Stimulated activated CD8-positive, alpha-beta memory T cell treated with anti-CD3 and anti-CD28 coated beads, Interleukin-4, amount 100 ng/mL, for 24 hours (primary cell): Measurements from ENCODE around the gene MOV10L1.
"Not testable (repeated sequence)": the region's sequence is repeated elsewhere in the genome, so short reads cannot be mapped to it uniquely, and the experiment has no call there.

ENCODE experiments used
- DNase-seq: peaks from one replicate; pipeline ENCODE4 v3.0.0-alpha.2; 2020; ENCODE audit warnings: low read depth

MOV10L1 gene

GRCh38 chr22:50203288-50203687 lies 113.5 kb downstream of the MOV10L1 start:
- DNase-seq, result no peak

DNA sequence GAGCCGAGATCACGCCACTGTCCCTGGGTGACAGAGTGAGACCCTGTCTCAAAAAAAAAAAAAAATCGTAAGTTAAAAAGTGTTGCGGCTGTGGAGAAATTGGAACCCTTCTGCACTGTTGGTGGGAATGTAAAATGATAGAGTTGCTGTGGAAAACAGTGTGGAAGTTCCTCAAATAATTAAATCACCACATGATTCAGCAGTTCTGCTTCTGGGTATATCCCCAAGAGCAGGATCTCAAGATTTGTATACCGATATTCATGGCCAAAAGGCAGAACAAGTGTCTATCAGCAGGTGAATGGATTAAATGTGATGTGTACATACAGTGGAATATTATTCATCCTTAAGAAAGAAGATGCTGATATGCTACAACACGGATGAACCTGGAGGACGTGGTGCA lies 114.8 kb downstream of the MOV10L1 start:
- DNase-seq, result no peak

- not testable (repeated sequence) for DNase-seq
These were observed 115.2 kb downstream of the MOV10L1 start for GRCh38 chr22:50204998-50205397.

GRCh38 chr22:50205781-50206569 lies 116.2 kb downstream of the MOV10L1 start:
- DNase-seq, result no peak

DNA sequence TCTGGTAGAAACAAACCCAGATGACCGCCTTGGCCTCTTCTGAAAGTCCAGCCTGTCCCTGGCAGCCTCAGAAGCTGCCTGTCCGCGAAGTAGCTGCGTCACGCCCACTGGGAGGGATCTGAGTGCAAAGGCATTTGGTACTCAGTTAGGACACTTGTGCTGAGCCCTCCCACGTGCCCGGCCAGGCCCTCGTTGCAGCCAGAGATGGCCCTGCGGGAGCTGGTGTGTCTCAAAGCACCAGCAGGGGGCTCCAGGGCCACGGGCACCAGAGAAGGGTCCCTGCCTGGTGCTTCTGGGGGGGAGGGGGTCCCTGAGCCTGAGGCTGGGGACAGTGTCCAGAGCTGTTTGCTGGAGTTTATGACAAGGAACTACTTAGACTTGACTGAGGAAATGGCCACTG lies 116.8 kb downstream of the MOV10L1 start:
- DNase-seq, result no peak

GRCh38 chr22:50207383-50208140 lies 117.8 kb downstream of the MOV10L1 start:
- no peak for DNase-seq

DNA sequence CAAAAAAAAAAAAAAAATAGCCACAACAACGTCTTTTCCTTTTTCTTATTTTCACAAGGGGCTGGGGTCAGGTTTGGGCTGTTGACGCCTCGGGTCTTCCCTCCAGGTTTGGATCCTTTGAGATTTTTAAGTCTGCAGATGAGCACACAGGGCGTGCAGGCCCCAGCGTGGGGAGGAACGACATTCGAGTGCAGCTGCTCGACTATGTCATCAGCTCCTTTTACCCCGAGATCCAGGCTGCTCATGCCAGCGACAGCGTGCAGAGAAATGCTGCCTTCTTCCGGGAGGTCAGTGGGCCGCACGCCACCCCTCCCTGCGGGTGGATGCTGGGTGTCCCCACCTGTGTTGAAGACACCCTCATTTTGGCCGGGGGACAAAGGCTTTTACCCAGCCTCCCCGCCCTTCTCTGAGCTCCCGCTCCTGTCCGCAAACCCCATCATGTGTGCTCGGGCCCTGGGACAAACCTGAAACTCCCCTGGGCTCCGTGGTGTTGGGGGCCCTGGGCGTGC lies 118.7 kb downstream of the MOV10L1 start:
- no peak for DNase-seq

- DNase-seq, result no peak
These were observed 119.4 kb downstream of the MOV10L1 start for GRCh38 chr22:50208939-50209892.

GRCh38 chr22:50209893-50210292 lies 120.1 kb downstream of the MOV10L1 start:
- DNase-seq, result peak; percentile 50

DNA sequence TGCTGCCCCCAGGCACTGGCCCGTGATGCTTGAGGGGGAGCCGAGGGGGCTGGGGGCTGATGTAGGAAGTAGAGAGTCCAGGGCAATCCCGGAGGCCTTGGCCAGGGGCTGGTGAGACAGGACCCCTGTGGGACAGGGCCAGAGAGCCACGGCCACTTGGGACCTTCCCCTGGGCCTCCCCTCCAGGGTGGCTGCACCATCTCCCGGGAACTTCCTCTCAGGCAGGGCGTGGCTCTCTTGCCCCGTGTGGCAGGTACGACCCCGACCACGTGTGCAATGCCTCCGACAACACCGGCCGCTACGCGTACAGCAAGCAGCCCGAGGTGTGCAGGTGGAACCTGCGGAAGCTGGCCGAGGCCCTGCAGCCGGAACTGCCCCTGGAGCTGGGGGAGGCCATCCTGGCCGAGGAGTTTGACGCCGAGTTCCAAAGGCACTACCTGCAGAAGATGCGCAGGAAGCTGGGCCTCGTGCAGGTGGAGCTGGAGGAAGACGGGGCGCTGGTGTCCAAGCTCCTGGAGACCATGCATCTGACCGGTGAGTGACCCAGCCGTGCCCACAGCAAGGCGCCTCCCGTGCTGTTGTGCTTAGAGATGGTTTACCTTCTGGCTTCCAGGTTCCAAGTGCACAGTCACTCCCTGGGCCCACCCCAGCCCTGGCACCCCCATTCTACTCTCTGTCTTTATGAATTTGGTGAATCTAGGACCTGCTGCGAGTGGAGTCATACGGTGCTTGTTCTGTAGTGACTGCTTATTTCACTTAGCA lies 120.8 kb downstream of the MOV10L1 start:
- DNase-seq, result no peak

- no peak for DNase-seq
These were observed 121.3 kb downstream of the MOV10L1 start for GRCh38 chr22:50211147-50211546.
